Astrocyte of the spinal cord (primary cell): ENCODE measurements around the gene PCLO.
A peak's percentile ranks its signal among the peaks of the same experiment; 100 is the strongest.

ENCODE experiments used
- DNase-seq: peaks from one replicate; pipeline ENCODE4 v3.0.0; 2011; ENCODE audit warnings: low read depth, low spot score
- H3K4me3 ChIP-seq: 2 replicates; pipeline ENCODE4 v1.5.1; 2011; ENCODE audit warnings: low read depth, mild to moderate bottlenecking, low read length, moderate library complexity
- CTCF ChIP-seq: IDR thresholded peaks from 2 replicates; pipeline ENCODE4 v1.5.1; 2012; ENCODE audit warnings: low read depth, mild to moderate bottlenecking, low read length, inconsistent platforms
- in situ Hi-C: cut with HindIII; loops from 2 replicates; pipeline ENCODE4 v1.10.0; 2017; ENCODE audit warnings: low sequenced_read_pairs

Gene PCLO

GRCh38 chr7:83156006-83156405 lies 6.7 kb downstream of the PCLO start:
- in situ Hi-C loops, result no loop called here
- DNase-seq, result no peak
- no peak overlapping the region for H3K4me3 ChIP-seq
- TF ChIP-seq CTCF, result no peak

GRCh38 chr7:83155407-83155806 lies 7.3 kb downstream of the PCLO start:
- in situ Hi-C loops, result no loop called here
- DNase-seq, result no peak
- no peak for TF ChIP-seq CTCF
- H3K4me3 ChIP-seq, result no peak overlapping the region

- no peak overlapping the region for H3K4me3 ChIP-seq
- in situ Hi-C loops, result no loop called here
- no peak for DNase-seq
- TF ChIP-seq CTCF, result no peak
These were observed 9.3 kb downstream of the PCLO start for GRCh38 chr7:83153419-83153818.

GRCh38 chr7:83150310-83150709 lies 12.4 kb downstream of the PCLO start:
- H3K4me3 ChIP-seq, result no peak overlapping the region
- in situ Hi-C loops, result no loop called here
- DNase-seq, result no peak
- TF ChIP-seq CTCF, result no peak

- in situ Hi-C loops, result no loop called here
These were observed 13.2 kb downstream of the PCLO start for GRCh38 chr7:83149466-83149865.

GRCh38 chr7:83148776-83149175 lies 13.9 kb downstream of the PCLO start:
- in situ Hi-C loops, result no loop called here
- no peak overlapping the region for H3K4me3 ChIP-seq
- TF ChIP-seq CTCF, result no peak
- peak; percentile 65 for DNase-seq

More at GRCh38 chr7:83149466-83149865, 13.2 kb downstream of the PCLO start:
- H3K4me3 ChIP-seq, result no peak overlapping the region
- no peak for TF ChIP-seq CTCF
- DNase-seq, result peak; percentile 59

GRCh38 chr7:83143107-83143506 lies 19.6 kb downstream of the PCLO start:
- in situ Hi-C loops, result no loop called here
- no peak for TF ChIP-seq CTCF

More at GRCh38 chr7:83143107-83143506, 19.6 kb downstream of the PCLO start:
- H3K4me3 ChIP-seq, result no peak overlapping the region
- DNase-seq, result no peak
